HepG2 (cell line): ENCODE measurements around the gene PNLIPRP3. TPM values are rescaled to one million over a fixed set of nuclear protein-coding genes. Genes with fewer than 3 reads are reported as not detected.

Source experiments
- ATAC-seq: fragments of 200-7000 bp; cut with Tn5 transposase; 3 replicates; pipeline ENCODE4 v1.9.1; 2020; ENCODE audit warnings: mild to moderate bottlenecking, moderate library complexity
- BruUV-seq: library from RNA; stranded (reverse); fragments of 400-500 nt; replicated peaks from 2 replicates; lab custom pipeline; 2021; lab: Mats Ljungman, UMichigan
- CTCF ChIA-PET: fragments of 300-600 bp; formaldehyde crosslinking; extraction: SDS; loops from one replicate; lab custom pipeline; 2021; ENCODE audit warnings: low total read pairs, inconsistent platforms, low intra/inter-chr PET ratio; lab: Yijun Ruan, JAX
- POLR2A ChIA-PET: fragments of 350-600 bp; sonication (Branson Sonifier 250); formaldehyde crosslinking; loops from one replicate; lab custom pipeline; 2020; ENCODE audit warnings: antibody characterized with exemption, inconsistent platforms; lab: Yijun Ruan, JAX
- DNase-seq: peaks from one replicate; pipeline ENCODE4 v3.0.0-alpha.2; 2015; ENCODE audit warnings: low spot score
- FAIRE-seq: peaks from 3 replicates; lab custom pipeline; 2011; peaks lifted over from hg19 to GRCh38; lab: Jason Lieb, UNC
- H2AFZ ChIP-seq: one replicate; pipeline ENCODE4 v1.6.1; 2011; ENCODE audit warnings: low read length, inconsistent platforms
- H3K27ac ChIP-seq: fragments of 300-600 bp; 3 replicates; pipeline ENCODE4 v1.8.0; 2011; ENCODE audit warnings: mixed run types, mild to moderate bottlenecking, mixed read lengths, low read length, inconsistent platforms; ENCODE audit not compliant: insufficient read depth; ENCODE audit errors: extremely low read length
- H3K27me3 ChIP-seq, 2 experiments: fragments of 200-600 bp in 1 of 2; 2 replicates in 1 of 2; 3 replicates in 1 of 2; pipeline versions ENCODE4 v1.6.0 to v1.8.0; 2011; ENCODE audit warnings: low read length in 2 of 2, mild to moderate bottlenecking in 2 of 2, moderate library complexity in 2 of 2, inconsistent platforms in 1 of 2; ENCODE audit not compliant: insufficient read depth in 2 of 2, control insufficient read depth in 1 of 2
- H3K36me3 ChIP-seq, 2 experiments: fragments of 200-600 bp in 1 of 2; replicated peaks in 1 of 2; 2 replicates in 1 of 2; 3 replicates in 1 of 2; pipeline versions ENCODE4 v1.5.1 to v1.8.0; 2011; ENCODE audit warnings: low read length in 2 of 2, inconsistent platforms in 1 of 2; ENCODE audit not compliant: insufficient read depth in 2 of 2, control insufficient read depth in 1 of 2
- H3K4me1 ChIP-seq: 2 replicates; pipeline ENCODE4 v1.5.1; 2012; ENCODE audit warnings: low read length, inconsistent platforms; ENCODE audit not compliant: insufficient read depth
- H3K4me2 ChIP-seq: 2 replicates; pipeline ENCODE4 v1.6.0; 2011; ENCODE audit warnings: low read depth, low read length, inconsistent platforms
- H3K4me3 ChIP-seq, 3 experiments: fragments of 200-600 bp in 1 of 3; sonication (generic), shearing (Covaris generic) in 1 of 3; replicated peaks in 1 of 3; 2 replicates each; pipeline ENCODE4 v1.5.1; 2011 to 2016; ENCODE audit warnings: low read length in 3 of 3, inconsistent platforms in 2 of 3, low read depth in 2 of 3, mild to moderate bottlenecking in 2 of 3, control low read depth in 1 of 3, mixed read lengths in 1 of 3; ENCODE audit not compliant: insufficient read depth in 1 of 3
- H3K79me2 ChIP-seq: one replicate; pipeline ENCODE4 v1.6.1; 2011; ENCODE audit warnings: low read length, inconsistent platforms; ENCODE audit not compliant: insufficient read depth
- H3K9ac ChIP-seq: 2 replicates; pipeline ENCODE4 v1.6.0; 2011; ENCODE audit warnings: mild to moderate bottlenecking, low read depth, low read length, inconsistent platforms; ENCODE audit not compliant: insufficient read depth
- H3K9me3 ChIP-seq: 2 replicates; pipeline ENCODE4 v1.5.1; 2012; ENCODE audit warnings: mild to moderate bottlenecking, low read length
- H4K20me1 ChIP-seq: 2 replicates; pipeline ENCODE4 v1.6.0; 2011; ENCODE audit warnings: inconsistent platforms, mild to moderate bottlenecking, low read length, moderate library complexity; ENCODE audit not compliant: insufficient read depth
- FLYWCH1 ChIP-seq: sonication (generic); formaldehyde crosslinking; IDR thresholded peaks from 2 replicates; pipeline ENCODE4 v1.8.1; 2023; ENCODE audit warnings: mild to moderate bottlenecking, missing genetic modification reagents
- MEIS1 ChIP-seq: sonication (generic); formaldehyde crosslinking; IDR thresholded peaks from 2 replicates; pipeline ENCODE4 v1.9.0; 2021; ENCODE audit warnings: mild to moderate bottlenecking, missing genetic modification reagents, moderate library complexity, borderline replicate concordance
- PHF5A ChIP-seq: IDR thresholded peaks from one replicate; pipeline ENCODE4 v1.6.1; 2018; ENCODE audit warnings: low read depth, missing genetic modification reagents; ENCODE audit not compliant: unreplicated experiment
- SIN3B ChIP-seq: fragments of 150-350 bp; IDR thresholded peaks from 2 replicates; pipeline ENCODE4 v1.6.1; 2014; ENCODE audit warnings: low read length
- TBL1XR1 ChIP-seq: fragments of 150-350 bp; IDR thresholded peaks from 2 replicates; pipeline ENCODE4 v1.6.1; 2014; ENCODE audit warnings: borderline replicate concordance, low read length; ENCODE audit not compliant: partially characterized antibody
- THAP11 ChIP-seq: IDR thresholded peaks from 2 replicates; pipeline ENCODE4 v1.6.1; 2016; ENCODE audit warnings: missing biosample characterization, missing genetic modification reagents
- TMF1 ChIP-seq: sonication (generic); formaldehyde crosslinking; IDR thresholded peaks from 2 replicates; pipeline ENCODE4 v1.8.1; 2022; ENCODE audit warnings: low read depth, missing genetic modification reagents
- TOPORS ChIP-seq: sonication (generic); formaldehyde crosslinking; IDR thresholded peaks from 2 replicates; pipeline ENCODE4 v1.8.0; 2023; ENCODE audit warnings: mild to moderate bottlenecking, missing genetic modification reagents
- ZNF468 ChIP-seq: sonication (generic); formaldehyde crosslinking; IDR thresholded peaks from 2 replicates; pipeline ENCODE4 v1.8.0; 2022; ENCODE audit warnings: mild to moderate bottlenecking, moderate library complexity, missing genetic modification reagents
- WGBS: methylation state at CpG from one replicate; pipeline ENCODE4 v1.1.6; 2017; ENCODE audit warnings: low lambda C conversion rate; 5-methylcytosine and 5-hydroxymethylcytosine counted together
- in situ Hi-C: cut with HindIII; loops from 2 replicates; pipeline ENCODE4 v1.10.0; 2017; ENCODE audit warnings: low pct_unique_long_range_greater_than_20kb; ENCODE audit not compliant: extremely low pct_ligation_motif_present
- intact Hi-C: fragments of 100-400 bp; cut with micrococcal nuclease; formaldehyde crosslinking; loops from one replicate; pipeline ENCODE4 v1.10.0; 2022; ENCODE audit not compliant: unreplicated experiment
- polyA plus RNA-seq, 8 experiments: library from polyadenylated mRNA; depleted of rRNA in 3 of 8; stranded (reverse) in 7 of 8; unstranded in 1 of 8; fragments of >200 nt; fragmentation: Illumina TruSeq in 4 of 8; extraction: Trizol in 4 of 8; gene quantifications; 2 replicates each; pipeline versions ENCODE4 v1.2.1 to v1.2.3, GENCODE V29; 2011 to 2016; ENCODE audit warnings: low read depth in 4 of 8, missing spikeins in 1 of 8, mixed read lengths in 1 of 8; ENCODE audit not compliant: insufficient read depth in 1 of 8
- total RNA-seq, 5 experiments: library from RNA; depleted of rRNA; stranded (reverse); fragments of >200 nt; fragmentation: Illumina TruSeq; extraction: Trizol; gene quantifications; 2 replicates each; pipeline ENCODE4 v1.2.3, GENCODE V29; 2016; ENCODE audit warnings: low read depth in 1 of 5
- TF ChIP-seq, protein P1 (sequence below): sonication (generic); formaldehyde crosslinking; conservative IDR thresholded peaks from 2 replicates; pipeline ENCODE4 v1.4.0; 2020; ENCODE audit warnings: missing genetic modification reagents
- TF ChIP-seq, protein P2 (sequence below): IDR thresholded peaks from 2 replicates; pipeline ENCODE4 v1.6.1; 2012; ENCODE audit warnings: low read length, improper control_type of control experiment

PNLIPRP3 gene
- total and polyA plus RNA-seq, 2 of the 13 experiments (the other 11 are each of a cell fraction or from before 2014, with no cell fraction given): not detected

DNA sequence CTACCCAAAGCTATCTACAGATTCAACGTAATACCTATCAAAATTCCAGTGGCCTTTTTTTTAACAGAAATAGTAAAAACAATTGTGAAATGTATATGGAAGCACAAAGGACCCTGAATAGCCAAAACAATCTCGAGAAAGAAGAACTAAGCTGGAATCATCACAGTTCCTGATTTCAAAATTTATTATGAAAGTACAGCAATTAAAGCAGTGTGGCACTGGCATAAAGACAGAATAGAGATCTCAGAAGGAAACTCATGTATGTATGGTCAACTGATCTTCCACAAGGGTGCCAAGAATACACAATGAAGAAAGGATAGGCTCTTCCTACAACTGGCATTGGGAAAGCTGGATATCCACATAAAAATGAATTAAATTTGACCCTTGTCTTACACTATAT is 23.2 kb downstream of the PNLIPRP3 start:
- BruUV-seq: no TSS peak
- Histone ChIP-seq H3K4me2 (no peak overlapping the region), H3K79me2 (no peaks in the 10 kb centered on the region), H3K9ac (no peak overlapping the region), H4K20me1 (no peaks in the 10 kb centered on the region), H3K4me1 (no peaks in the 10 kb centered on the region), H3K9me3 (no peaks in the 10 kb centered on the region), H2AFZ (no peak overlapping the region), H3K4me3 (no peak overlapping the region), H3K27me3 (no peaks in the 10 kb centered on the region; a peak in 2 of 5 replicates), H3K36me3 (no peaks in the 10 kb centered on the region), H3K27ac (no peak overlapping the region)
- in situ Hi-C loops: no loop called here
- CTCF ChIA-PET: no interaction called here
- no peak for TF ChIP-seq THAP11
- TF ChIP-seq TOPORS: no peak
- TF ChIP-seq TBL1XR1: no peak
- TF ChIP-seq MEIS1 (CRISPR knock-in tag): no peak
- TF ChIP-seq, protein P1, sequence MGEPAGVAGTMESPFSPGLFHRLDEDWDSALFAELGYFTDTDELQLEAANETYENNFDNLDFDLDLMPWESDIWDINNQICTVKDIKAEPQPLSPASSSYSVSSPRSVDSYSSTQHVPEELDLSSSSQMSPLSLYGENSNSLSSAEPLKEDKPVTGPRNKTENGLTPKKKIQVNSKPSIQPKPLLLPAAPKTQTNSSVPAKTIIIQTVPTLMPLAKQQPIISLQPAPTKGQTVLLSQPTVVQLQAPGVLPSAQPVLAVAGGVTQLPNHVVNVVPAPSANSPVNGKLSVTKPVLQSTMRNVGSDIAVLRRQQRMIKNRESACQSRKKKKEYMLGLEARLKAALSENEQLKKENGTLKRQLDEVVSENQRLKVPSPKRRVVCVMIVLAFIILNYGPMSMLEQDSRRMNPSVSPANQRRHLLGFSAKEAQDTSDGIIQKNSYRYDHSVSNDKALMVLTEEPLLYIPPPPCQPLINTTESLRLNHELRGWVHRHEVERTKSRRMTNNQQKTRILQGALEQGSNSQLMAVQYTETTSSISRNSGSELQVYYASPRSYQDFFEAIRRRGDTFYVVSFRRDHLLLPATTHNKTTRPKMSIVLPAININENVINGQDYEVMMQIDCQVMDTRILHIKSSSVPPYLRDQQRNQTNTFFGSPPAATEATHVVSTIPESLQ (CRISPR knock-in tag): no peak
- TF ChIP-seq SIN3B: no peak
- TF ChIP-seq FLYWCH1: no peak
- TF ChIP-seq PHF5A (CRISPR knock-in tag): no peak
- no peak for TF ChIP-seq ZNF468 (CRISPR knock-in tag)
- TF ChIP-seq TMF1 (CRISPR knock-in tag): no peak
- TF ChIP-seq, protein P2, sequence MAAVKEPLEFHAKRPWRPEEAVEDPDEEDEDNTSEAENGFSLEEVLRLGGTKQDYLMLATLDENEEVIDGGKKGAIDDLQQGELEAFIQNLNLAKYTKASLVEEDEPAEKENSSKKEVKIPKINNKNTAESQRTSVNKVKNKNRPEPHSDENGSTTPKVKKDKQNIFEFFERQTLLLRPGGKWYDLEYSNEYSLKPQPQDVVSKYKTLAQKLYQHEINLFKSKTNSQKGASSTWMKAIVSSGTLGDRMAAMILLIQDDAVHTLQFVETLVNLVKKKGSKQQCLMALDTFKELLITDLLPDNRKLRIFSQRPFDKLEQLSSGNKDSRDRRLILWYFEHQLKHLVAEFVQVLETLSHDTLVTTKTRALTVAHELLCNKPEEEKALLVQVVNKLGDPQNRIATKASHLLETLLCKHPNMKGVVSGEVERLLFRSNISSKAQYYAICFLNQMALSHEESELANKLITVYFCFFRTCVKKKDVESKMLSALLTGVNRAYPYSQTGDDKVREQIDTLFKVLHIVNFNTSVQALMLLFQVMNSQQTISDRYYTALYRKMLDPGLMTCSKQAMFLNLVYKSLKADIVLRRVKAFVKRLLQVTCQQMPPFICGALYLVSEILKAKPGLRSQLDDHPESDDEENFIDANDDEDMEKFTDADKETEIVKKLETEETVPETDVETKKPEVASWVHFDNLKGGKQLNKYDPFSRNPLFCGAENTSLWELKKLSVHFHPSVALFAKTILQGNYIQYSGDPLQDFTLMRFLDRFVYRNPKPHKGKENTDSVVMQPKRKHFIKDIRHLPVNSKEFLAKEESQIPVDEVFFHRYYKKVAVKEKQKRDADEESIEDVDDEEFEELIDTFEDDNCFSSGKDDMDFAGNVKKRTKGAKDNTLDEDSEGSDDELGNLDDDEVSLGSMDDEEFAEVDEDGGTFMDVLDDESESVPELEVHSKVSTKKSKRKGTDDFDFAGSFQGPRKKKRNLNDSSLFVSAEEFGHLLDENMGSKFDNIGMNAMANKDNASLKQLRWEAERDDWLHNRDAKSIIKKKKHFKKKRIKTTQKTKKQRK: no peak
- no peak for DNase-seq
- no peak for ATAC-seq
- WGBS: 1% methylated on average over 2 of the region's 2 CpGs
- FAIRE-seq: no peak
- POLR2A ChIA-PET: no interaction called here
- intact Hi-C loops: no loop called here
